Hepatocyte (in vitro differentiated cells): ENCODE results near the gene TRHDE. TPM values are rescaled to one million over a fixed set of nuclear protein-coding genes. Genes with fewer than 3 reads are reported as not detected.

Experiments
- DNase-seq: peaks from one replicate; pipeline ENCODE4 v3.0.0-alpha.2; 2016; ENCODE audit warnings: low spot score
- H2AFZ ChIP-seq: fragments of 200-600 bp; sonication (generic); 2 replicates; pipeline ENCODE4 v1.6.0; 2016; ENCODE audit warnings: antibody characterized with exemption, mild to moderate bottlenecking
- H3K27ac ChIP-seq: fragments of 200-600 bp; sonication (generic); 2 replicates; pipeline ENCODE4 v1.5.1; 2016; ENCODE audit warnings: mild to moderate bottlenecking
- H3K27me3 ChIP-seq: fragments of 200-600 bp; sonication (generic); 2 replicates; pipeline ENCODE4 v1.6.1; 2016
- H3K36me3 ChIP-seq: fragments of 200-600 bp; sonication (generic); replicated peaks from 2 replicates; pipeline ENCODE4 v1.5.1; 2016; ENCODE audit warnings: low read depth; ENCODE audit not compliant: insufficient read depth
- H3K4me1 ChIP-seq: fragments of 200-600 bp; sonication (generic); 2 replicates; pipeline ENCODE4 v1.5.1; 2016; ENCODE audit warnings: mild to moderate bottlenecking, moderate library complexity; ENCODE audit not compliant: insufficient read depth
- H3K4me2 ChIP-seq: fragments of 200-600 bp; sonication (generic); 2 replicates; pipeline ENCODE4 v1.6.0; 2016
- H3K4me3 ChIP-seq: fragments of 200-600 bp; sonication (generic); 2 replicates; pipeline ENCODE4 v1.5.1; 2016; ENCODE audit warnings: mild to moderate bottlenecking
- H3K79me2 ChIP-seq: fragments of 200-600 bp; sonication (generic); 2 replicates; pipeline ENCODE4 v1.6.0; 2017; ENCODE audit warnings: mild to moderate bottlenecking
- H3K9me2 ChIP-seq: fragments of 200-600 bp; sonication (generic); replicated peaks from 2 replicates; pipeline ENCODE4 v1.6.0; 2017; ENCODE audit warnings: mild to moderate bottlenecking; ENCODE audit not compliant: insufficient read depth
- H3K9me3 ChIP-seq: fragments of 200-600 bp; sonication (generic); 2 replicates; pipeline ENCODE4 v1.5.1; 2016; ENCODE audit warnings: low read depth, mild to moderate bottlenecking
- H4K20me1 ChIP-seq: fragments of 200-600 bp; sonication (generic); 2 replicates; pipeline ENCODE4 v1.6.0; 2016; ENCODE audit warnings: mild to moderate bottlenecking; ENCODE audit not compliant: insufficient read depth, poor library complexity, severe bottlenecking
- EZH2 ChIP-seq: fragments of 200-600 bp; sonication (generic); IDR thresholded peaks from 2 replicates; pipeline ENCODE4 v1.6.1; 2016; ENCODE audit warnings: antibody characterized with exemption, mild to moderate bottlenecking, borderline replicate concordance
- EZH2phosphoT487 ChIP-seq: fragments of 200-600 bp; sonication (generic); IDR thresholded peaks from one replicate; pipeline ENCODE4 v1.6.1; 2018; ENCODE audit warnings: antibody characterized with exemption, mild to moderate bottlenecking, low read depth, moderate library complexity; ENCODE audit not compliant: unreplicated experiment, severe bottlenecking
- WGBS: methylation state at CpG from one replicate; pipeline ENCODE4 v1.1.6; 2016; ENCODE audit warnings: low lambda C conversion rate; ENCODE audit errors: missing lambda C conversion rate; 5-methylcytosine and 5-hydroxymethylcytosine counted together
- polyA plus RNA-seq: library from polyadenylated mRNA; unstranded; fragments of >200 nt; fragmentation: Nextera tagmentation; extraction: Ambion mirVana; gene quantifications from 2 replicates; pipeline ENCODE4 v1.2.1, GENCODE V29; 2016
- total RNA-seq: library from RNA; depleted of rRNA; stranded (reverse); fragments of >200 nt; gene quantifications from 2 replicates; pipeline ENCODE4 v1.2.3, GENCODE V29; 2014
- TF ChIP-seq, protein P1 (sequence below): fragments of 200-600 bp; sonication (generic); IDR thresholded peaks from 2 replicates; pipeline ENCODE4 v1.5.1; 2016; ENCODE audit warnings: antibody characterized with exemption, mild to moderate bottlenecking; ENCODE audit not compliant: poor library complexity

TRHDE gene
- total and polyA plus RNA-seq, 2 experiments from 2014 or later, result 1.3 to 5.0 TPM

DNA sequence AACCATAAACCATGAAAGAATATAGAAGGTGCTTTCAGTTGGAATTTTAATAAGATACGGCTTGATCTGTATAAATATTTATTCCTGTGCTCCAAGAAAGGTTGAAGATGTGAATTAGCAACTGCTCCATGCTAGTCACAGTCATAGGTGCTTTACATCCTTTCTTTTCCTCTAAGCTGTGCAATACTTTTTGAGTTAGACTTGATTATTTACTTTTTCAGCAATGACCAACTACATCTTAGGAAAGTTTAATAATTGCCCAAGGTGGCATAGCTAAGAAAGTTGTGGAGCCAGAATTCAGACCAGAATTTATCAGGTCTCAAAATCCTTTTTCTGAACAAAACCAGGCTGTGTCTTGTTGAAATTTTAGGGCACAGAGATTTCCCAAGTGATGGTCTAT is 13.7 kb downstream of the TRHDE start:
- Histone ChIP-seq H3K36me3 (no peaks in the 10 kb centered on the region), H2AFZ (no peak overlapping the region), H3K79me2 (no peaks in the 10 kb centered on the region), H3K27ac (no peak overlapping the region), H3K4me1 (no peaks in the 10 kb centered on the region), H3K9me3 (no peaks in the 10 kb centered on the region), H3K4me2 (no peak overlapping the region), H3K27me3 (no peaks in the 10 kb centered on the region), H4K20me1 (no peaks in the 10 kb centered on the region), H3K4me3 (no peak overlapping the region), H3K9me2 (no peaks in the 10 kb centered on the region)
- no peak for DNase-seq
- 96% methylated on average over 1 of the region's 1 CpG for WGBS
- TF ChIP-seq EZH2phosphoT487 (no peak), EZH2 (no peak)
- TF ChIP-seq, protein P1, sequence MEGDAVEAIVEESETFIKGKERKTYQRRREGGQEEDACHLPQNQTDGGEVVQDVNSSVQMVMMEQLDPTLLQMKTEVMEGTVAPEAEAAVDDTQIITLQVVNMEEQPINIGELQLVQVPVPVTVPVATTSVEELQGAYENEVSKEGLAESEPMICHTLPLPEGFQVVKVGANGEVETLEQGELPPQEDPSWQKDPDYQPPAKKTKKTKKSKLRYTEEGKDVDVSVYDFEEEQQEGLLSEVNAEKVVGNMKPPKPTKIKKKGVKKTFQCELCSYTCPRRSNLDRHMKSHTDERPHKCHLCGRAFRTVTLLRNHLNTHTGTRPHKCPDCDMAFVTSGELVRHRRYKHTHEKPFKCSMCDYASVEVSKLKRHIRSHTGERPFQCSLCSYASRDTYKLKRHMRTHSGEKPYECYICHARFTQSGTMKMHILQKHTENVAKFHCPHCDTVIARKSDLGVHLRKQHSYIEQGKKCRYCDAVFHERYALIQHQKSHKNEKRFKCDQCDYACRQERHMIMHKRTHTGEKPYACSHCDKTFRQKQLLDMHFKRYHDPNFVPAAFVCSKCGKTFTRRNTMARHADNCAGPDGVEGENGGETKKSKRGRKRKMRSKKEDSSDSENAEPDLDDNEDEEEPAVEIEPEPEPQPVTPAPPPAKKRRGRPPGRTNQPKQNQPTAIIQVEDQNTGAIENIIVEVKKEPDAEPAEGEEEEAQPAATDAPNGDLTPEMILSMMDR, result no peak

DNA sequence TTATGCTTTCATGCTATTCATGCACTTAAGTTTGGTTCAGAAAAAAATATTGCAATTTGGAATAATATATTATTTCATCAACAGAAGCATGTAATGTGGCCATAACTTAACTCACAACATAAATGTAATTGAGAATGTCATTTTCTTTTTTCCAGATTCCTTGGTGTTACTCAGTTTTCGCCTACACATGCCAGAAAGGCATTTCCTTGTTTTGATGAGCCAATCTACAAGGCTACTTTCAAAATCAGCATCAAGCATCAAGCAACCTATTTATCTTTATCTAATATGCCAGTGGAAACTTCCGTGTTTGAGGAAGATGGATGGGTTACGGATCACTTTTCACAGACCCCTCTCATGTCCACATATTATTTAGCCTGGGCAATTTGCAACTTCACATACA is 14.4 kb downstream of the TRHDE start:
- DNase-seq, result no peak
- H3K4me2 ChIP-seq, result no peak overlapping the region
- TF ChIP-seq EZH2phosphoT487 (no peak), EZH2 (no peak)
- TF ChIP-seq, protein P1, result no peak
- H3K9me2 ChIP-seq, result no peaks in the 10 kb centered on the region
- no peak overlapping the region for H3K27ac ChIP-seq
- no peaks in the 10 kb centered on the region for H3K79me2 ChIP-seq
- H3K4me3 ChIP-seq, result no peak overlapping the region
- H3K27me3 ChIP-seq, result no peaks in the 10 kb centered on the region
- H3K4me1 ChIP-seq, result no peaks in the 10 kb centered on the region
- H3K36me3 ChIP-seq, result no peaks in the 10 kb centered on the region
- 90% methylated on average over 3 of the region's 3 CpGs for WGBS
- H3K9me3 ChIP-seq, result no peaks in the 10 kb centered on the region
- no peaks in the 10 kb centered on the region for H4K20me1 ChIP-seq
- H2AFZ ChIP-seq, result no peak overlapping the region

DNA sequence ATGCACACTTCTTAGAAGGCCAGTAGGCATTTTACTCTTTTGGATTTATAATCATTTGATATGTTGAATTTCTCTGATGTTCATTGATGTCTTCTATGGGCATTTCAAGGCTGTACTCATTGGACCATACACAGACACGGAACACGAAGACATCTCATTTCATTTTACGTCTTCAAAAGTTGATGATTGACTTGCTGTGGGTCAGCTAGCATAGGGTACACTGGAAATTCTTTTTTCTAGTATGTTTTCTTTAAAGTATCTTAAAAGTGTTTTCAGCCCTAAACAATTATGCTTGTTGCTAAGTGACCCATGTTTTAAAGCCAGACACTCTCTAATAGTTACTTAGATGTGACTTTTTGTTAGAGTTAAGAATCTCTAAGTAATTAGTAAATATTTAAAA is 16.3 kb downstream of the TRHDE start:
- no peak for TF ChIP-seq EZH2
- TF ChIP-seq, protein P1, result no peak
- no peak for TF ChIP-seq EZH2phosphoT487

DNA sequence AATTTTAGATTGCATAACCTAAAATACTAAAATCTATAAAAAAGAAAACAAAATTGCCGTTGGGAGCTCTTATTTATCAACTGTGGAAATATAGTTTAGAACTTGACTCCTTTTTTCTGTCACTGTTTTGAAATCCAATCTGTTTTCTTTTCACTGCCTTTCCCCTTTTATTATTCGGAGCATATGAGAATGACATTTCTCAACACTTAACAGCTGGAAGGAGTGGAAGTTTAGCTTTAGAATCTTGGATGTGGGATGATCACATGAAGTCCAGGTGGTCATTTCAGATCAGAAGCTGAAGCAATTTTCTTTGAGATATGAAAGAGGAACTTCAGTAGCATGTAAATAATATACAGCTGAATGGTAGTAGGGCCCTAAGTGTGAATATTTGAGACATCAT is 16.7 kb downstream of the TRHDE start:
- TF ChIP-seq EZH2 (no peak), EZH2phosphoT487 (no peak)
- TF ChIP-seq, protein P1, result no peak
- Histone ChIP-seq H3K79me2 (no peaks in the 10 kb centered on the region), H3K4me3 (no peak overlapping the region), H3K27me3 (no peaks in the 10 kb centered on the region), H3K9me3 (no peaks in the 10 kb centered on the region), H3K36me3 (no peaks in the 10 kb centered on the region), H4K20me1 (no peaks in the 10 kb centered on the region), H2AFZ (no peak overlapping the region), H3K4me2 (no peak overlapping the region), H3K9me2 (no peaks in the 10 kb centered on the region), H3K4me1 (no peaks in the 10 kb centered on the region), H3K27ac (no peak overlapping the region)
- WGBS, result 71% methylated on average over 2 of the region's 2 CpGs
- no peak for DNase-seq

More for the DNA sequence above, 16.3 kb downstream of the TRHDE start:
- Histone ChIP-seq H3K27ac (no peak overlapping the region), H4K20me1 (no peaks in the 10 kb centered on the region), H3K4me2 (no peak overlapping the region), H3K36me3 (no peaks in the 10 kb centered on the region), H3K9me3 (no peaks in the 10 kb centered on the region), H3K9me2 (no peaks in the 10 kb centered on the region), H3K4me3 (no peak overlapping the region), H3K27me3 (no peaks in the 10 kb centered on the region), H3K79me2 (no peaks in the 10 kb centered on the region), H3K4me1 (no peaks in the 10 kb centered on the region), H2AFZ (no peak overlapping the region)
- 90% methylated on average over 3 of the region's 3 CpGs for WGBS
- DNase-seq, result no peak
